ENCODE results near the gene REXO1.

REXO1 gene

DNA sequence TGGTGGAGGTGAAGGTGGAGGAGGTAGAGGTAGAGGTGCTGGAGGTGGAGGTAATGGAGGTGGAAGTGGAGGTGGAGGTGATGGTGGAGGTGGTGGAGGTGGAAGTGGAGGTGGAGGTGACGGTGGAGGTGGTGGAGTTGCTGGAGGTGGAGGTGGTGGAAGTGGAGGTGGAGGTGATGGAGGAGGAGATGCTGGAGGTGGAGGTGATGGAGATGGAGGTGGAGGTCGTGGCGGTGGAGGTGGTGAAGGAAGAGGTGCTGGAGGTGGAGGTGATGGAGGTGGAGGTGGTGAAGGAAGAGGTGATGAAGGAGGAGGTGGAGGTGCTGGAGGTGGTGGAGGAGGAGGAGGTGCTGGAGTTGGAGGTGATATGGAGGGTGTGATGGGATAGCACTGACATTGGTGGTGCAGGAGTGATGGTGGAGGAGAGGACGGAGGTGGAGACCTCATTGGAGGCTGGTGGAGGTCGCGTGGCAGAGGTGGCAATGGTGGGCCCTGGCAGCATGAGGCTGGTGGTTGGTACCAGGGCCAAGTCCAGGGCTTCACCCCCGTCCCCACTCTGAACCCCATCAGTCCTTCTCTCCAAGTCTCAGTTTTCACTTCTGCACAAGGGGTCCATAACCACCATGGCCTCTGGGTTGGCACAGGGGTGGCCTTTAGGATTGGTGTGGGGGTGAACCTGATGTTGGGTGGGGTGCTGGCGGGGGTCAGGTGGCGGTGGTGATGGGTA, 79.2 kb downstream of the REXO1 start:
- ChIA-PET CTCF (interaction anchor here (0.6 to 1.2 kb wide), 3 partner anchors 57 to 317 kb away, joined by 3 read pairs; no protein-coding TSS in a partner anchor), POLR2A (ENCODE audit: low non-redundant PET) (no interaction called here)
- no peak overlapping the region for H3K27ac ChIP-seq
- TF ChIP-seq, protein P1, sequence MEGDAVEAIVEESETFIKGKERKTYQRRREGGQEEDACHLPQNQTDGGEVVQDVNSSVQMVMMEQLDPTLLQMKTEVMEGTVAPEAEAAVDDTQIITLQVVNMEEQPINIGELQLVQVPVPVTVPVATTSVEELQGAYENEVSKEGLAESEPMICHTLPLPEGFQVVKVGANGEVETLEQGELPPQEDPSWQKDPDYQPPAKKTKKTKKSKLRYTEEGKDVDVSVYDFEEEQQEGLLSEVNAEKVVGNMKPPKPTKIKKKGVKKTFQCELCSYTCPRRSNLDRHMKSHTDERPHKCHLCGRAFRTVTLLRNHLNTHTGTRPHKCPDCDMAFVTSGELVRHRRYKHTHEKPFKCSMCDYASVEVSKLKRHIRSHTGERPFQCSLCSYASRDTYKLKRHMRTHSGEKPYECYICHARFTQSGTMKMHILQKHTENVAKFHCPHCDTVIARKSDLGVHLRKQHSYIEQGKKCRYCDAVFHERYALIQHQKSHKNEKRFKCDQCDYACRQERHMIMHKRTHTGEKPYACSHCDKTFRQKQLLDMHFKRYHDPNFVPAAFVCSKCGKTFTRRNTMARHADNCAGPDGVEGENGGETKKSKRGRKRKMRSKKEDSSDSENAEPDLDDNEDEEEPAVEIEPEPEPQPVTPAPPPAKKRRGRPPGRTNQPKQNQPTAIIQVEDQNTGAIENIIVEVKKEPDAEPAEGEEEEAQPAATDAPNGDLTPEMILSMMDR (conservative IDR thresholded peaks at IDR 0.05; ENCODE audit: low read depth), result no peak
- no peak for DNase-seq (ENCODE audit: low spot score)

DNA sequence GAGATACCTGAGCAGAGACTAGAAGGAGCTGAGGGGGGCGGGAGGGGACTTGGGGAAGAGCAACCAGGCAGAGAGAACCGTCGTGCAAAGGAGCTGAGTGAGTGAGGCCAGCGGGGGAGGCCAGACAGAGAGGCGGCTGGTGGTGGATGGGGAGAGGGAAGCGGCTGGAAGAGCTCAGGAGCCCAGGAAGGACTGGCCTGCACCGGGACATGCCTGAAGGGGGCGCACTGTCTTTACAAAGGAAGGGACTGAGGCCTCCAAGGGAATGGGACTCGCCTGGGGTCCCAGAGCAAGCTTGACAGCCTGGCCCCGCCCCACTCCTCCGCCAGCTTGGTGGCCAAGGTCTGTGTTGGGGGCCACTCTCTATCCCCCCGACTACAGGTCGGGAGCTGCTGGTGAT, 80.0 kb downstream of the REXO1 start:
- DNase-seq (ENCODE audit: low spot score), result no peak
- CTCF ChIA-PET, result interaction anchor here (0.5 to 1.3 kb wide), 7 partner anchors 23 to 316 kb away, joined by 3 to 4 read pairs (median 3); no protein-coding TSS in a partner anchor
- H3K27ac ChIP-seq, result no peak overlapping the region
- TF ChIP-seq, protein P1 (conservative IDR thresholded peaks at IDR 0.05; ENCODE audit: low read depth), result no peak
- POLR2A ChIA-PET (ENCODE audit: low non-redundant PET), result no interaction called here

DNA sequence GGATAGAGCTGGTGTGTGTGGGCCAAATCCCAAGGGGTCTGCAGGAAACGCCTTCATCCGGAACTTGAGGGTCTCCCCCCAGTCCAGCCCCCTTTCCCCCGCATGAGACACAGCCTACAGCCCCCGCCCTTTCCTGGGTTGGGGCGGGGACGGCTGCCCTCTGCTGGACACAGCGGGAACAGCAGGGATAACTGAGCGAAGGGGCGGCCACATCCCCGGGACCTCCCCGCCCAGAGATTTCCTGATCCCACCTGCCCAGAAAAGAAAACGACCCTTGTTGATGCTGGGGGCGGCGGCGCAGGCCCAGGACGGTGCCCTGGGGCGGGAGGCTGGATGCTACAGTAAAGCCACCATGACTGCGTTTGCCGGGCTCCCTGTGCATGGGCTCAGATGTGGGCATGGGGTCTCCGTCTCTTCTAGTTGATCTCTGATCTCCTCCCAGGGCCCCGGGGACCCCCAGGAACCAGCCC, 80.8 kb downstream of the REXO1 start:
- no peak overlapping the region for H3K27ac ChIP-seq
- ChIA-PET CTCF (interaction anchor here (0.6 to 2.0 kb wide), 10 partner anchors 16 to 228 kb away, joined by 3 to 26 read pairs (median 3); no protein-coding TSS in a partner anchor), POLR2A (ENCODE audit: low non-redundant PET) (no interaction called here)
- DNase-seq (ENCODE audit: low spot score), result peak; percentile 77
- TF ChIP-seq, protein P1 (conservative IDR thresholded peaks at IDR 0.05; ENCODE audit: low read depth), result peak; percentile 96

DNA sequence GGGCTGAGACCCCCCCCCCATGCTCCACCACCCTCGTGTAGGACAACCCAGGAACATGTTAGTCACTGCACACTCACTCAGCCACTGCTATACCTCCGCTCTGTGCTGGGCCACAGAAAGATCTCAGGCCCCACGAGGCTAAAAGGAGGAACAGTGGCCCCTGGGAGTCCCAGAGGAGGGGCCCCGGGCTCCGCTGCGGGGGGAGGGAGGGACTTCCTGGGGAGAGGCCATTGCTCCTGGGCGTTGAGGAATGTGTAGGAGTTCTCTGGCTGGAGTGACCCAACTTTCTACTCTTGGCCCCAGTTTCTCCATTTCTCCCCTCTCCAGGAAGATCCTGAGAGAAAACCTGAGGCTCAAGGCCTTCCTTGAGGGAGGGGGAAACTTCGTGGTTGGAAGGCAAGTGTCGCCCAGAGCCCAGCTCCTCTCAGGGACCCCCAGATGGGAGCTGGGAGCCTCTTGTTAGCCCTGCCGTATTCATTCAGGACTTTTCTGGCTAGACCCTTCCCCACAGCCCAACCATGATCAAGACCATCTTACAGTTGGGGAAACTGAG, 81.4 kb downstream of the REXO1 start:
- CTCF ChIA-PET, result interaction anchor here (0.6 to 2.0 kb wide), 11 partner anchors 9 to 951 kb away, joined by 3 to 26 read pairs (median 3); partner anchors contain the start of gene MBD3
- POLR2A ChIA-PET (ENCODE audit: low non-redundant PET), result no interaction called here
- H3K27ac ChIP-seq, result no peak overlapping the region
- TF ChIP-seq, protein P1 (conservative IDR thresholded peaks at IDR 0.05; ENCODE audit: low read depth), result no peak
- DNase-seq (ENCODE audit: low spot score), result no peak

DNA sequence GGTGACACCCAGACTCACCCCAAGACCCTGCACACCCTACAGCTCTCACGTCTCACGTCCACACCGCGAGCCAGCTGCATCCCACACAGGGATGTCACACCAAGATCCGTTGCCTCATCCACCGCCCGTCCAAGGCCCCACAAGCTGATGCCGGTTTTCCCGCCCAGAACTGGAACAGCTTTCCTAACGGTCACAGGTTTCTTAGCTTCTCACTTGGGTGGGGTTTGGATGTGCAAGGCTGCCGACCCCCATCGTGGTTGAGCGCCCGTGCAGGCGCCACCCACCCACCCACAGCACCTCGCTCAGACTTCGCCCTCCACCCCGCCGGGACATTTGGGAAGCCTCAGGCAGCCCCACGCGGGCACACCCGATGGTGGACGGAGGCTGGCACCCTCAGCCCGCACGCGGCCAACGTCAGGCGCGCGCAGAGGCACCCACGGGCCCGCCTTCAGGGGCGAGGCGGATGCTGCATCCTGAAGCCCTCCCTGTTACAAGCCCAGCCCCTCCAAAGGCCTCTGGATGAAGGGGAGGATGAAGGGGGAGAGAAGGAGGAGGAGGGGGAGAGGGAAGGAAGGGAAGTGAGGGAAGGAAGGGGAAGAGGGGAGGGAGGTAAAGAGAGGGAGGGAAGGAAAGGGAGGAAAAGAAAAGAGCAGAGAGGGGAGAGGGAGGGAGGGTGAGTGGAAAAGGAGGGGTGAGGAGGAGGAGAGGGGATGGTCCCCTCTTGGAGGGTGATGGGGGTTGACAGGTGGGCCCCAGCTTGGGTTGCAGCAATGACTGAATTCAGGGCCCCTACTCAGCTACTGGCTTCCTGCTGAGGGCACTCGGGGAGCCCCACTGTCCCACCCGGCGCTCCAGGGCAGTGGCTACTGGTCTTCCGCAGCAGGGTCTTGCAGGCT, 82.1 kb downstream of the REXO1 start:
- CTCF ChIA-PET, result interaction anchor here (0.6 to 2.0 kb wide), 10 partner anchors 10 to 952 kb away, joined by 3 to 26 read pairs (median 3); partner anchors contain the start of gene MBD3
- DNase-seq (ENCODE audit: low spot score), result no peak

More for the DNA sequence above, 82.1 kb downstream of the REXO1 start:
- POLR2A ChIA-PET (ENCODE audit: low non-redundant PET), result no interaction called here
- TF ChIP-seq, protein P1 (conservative IDR thresholded peaks at IDR 0.05; ENCODE audit: low read depth), result no peak
- H3K27ac ChIP-seq, result no peak overlapping the region

Measured in RWPE1 (cell line).